Ovary (tissue), 3 donors: ENCODE measurements around the gene FAM217B.

ENCODE experiments used
- CTCF ChIP-seq, 3 donors: fragments of 450-650 bp in 2 of 3; fragments of 200-600 bp in 1 of 3; IDR thresholded peaks; one replicate each; pipeline versions ENCODE4 v1.5.1 to v1.8.0; 2016 to 2022; ENCODE audit warnings: antibody characterized with exemption in 3 of 3, mild to moderate bottlenecking in 1 of 3
- EP300 ChIP-seq: sonication (generic); formaldehyde crosslinking; IDR thresholded peaks from one replicate; pipeline ENCODE4 v1.6.1; 2017; ENCODE audit warnings: antibody characterized with exemption
- POLR2A ChIP-seq: fragments of 450-650 bp; IDR thresholded peaks from one replicate; pipeline ENCODE4 v1.6.1; 2017; ENCODE audit warnings: antibody characterized with exemption, mild to moderate bottlenecking, moderate library complexity
- donor health status: DM: no; HTN: no; CAD: no.

- TF ChIP-seq POLR2A (no peak), CTCF (IDR thresholded peaks at IDR 0.05) (no peak), EP300 (no peak)
Measured at GRCh38 chr20:59948212-59948611, 8.0 kb downstream of the FAM217B start.
